AML-193 (cell line): ENCODE results near the gene PCSK5.
"Not testable (repeated sequence)": the region's sequence is repeated elsewhere in the genome, so short reads cannot be mapped to it uniquely, and the experiment has no call there.

Source experiments
- DNase-seq, 2 experiments: peaks; one replicate each; lab custom pipeline; 2025; lab: John Stamatoyannopoulos, UW

The PCSK5 gene

DNA sequence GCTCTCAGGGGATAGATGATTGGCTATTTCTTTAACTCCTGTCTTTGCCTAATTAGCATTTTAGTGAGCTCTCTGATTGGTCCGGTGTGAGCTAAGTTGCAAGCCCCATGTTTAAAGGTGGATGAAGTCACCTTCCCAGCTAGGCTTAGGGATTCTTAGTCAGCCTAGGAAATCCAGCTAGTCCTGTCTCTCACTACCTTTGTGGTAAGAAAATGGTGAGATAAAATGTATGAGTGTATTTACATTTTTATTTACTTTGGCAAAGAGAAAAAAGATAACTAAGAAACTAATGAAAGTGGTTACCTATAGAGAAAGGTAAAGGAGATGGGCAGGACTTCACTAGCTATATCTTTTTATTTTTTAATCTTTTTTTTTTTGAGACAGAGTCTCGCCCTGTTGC lies 357.0 kb downstream of the PCSK5 start:
- no peak for DNase-seq

DNA sequence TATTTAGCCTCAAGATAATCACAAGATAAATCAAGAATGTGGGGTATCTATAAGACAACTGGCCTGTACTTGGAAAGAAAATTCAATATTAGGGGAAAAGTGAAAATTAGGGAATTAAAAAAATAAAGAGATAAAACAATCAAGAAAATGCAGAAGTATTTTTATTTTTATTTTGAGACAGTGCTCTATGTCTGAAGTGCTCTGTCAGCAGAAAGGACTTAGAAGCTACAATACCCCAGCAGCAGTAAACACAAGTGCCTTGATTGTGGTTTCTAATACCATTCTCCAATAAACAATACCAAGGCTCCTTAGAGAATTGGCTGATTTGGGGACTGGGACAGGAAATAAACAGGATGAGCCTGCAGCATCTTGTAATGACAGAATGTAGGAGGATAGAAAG lies 358.8 kb downstream of the PCSK5 start:
- no peak for DNase-seq

DNA sequence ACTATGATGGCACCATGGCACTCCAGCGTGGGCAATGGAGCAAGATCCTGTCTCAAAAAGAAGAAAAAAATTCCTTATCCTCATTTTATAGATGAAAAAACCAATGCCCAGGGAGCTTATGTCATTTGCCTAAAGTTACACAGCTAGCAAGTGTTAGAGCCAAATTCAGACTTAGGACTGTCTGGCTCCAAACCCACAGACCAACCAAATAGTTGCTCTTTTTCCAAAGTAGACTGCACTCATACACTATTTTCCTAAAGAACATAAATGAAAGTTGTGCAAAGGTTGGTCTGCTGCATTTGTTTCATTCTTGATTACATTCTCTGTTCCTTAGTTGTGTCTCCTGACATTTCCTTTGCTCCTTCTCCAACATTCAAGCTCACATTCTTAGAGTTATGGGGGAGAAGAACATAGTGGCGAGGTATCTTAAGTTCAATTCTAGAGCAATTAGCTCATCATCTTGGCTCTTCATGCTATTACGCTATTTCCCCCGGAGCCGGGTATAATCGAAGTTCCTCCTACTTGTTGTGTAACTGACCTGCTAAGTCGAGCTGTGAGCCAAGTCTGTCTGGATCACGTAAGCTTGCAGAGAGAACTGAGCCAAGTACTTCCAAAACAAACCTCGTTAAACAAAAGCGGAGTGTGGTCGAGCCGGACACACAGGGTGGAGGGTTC lies 365.4 kb downstream of the PCSK5 start:
- peak; percentile 32 to 47 for DNase-seq

DNA sequence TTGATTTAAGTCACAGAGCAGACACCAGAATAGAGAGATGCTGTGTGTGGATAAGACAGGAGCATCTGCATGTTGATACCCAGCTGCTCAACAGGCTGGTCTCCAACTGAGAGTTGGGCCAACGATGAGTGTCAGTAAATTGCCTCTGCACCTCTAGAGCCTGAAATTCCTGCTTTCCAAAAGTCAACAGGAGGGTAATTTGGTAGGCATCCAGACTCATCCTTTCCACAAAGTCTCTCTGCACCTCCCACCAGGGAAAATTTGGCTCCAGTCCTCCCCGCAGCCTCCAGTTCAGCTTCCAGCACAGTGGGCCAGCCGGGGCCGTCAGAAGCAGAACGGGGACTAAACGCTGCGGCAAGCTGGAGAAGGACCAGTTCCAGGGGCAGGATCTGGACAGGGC lies 366.8 kb downstream of the PCSK5 start:
- DNase-seq, result no peak

DNA sequence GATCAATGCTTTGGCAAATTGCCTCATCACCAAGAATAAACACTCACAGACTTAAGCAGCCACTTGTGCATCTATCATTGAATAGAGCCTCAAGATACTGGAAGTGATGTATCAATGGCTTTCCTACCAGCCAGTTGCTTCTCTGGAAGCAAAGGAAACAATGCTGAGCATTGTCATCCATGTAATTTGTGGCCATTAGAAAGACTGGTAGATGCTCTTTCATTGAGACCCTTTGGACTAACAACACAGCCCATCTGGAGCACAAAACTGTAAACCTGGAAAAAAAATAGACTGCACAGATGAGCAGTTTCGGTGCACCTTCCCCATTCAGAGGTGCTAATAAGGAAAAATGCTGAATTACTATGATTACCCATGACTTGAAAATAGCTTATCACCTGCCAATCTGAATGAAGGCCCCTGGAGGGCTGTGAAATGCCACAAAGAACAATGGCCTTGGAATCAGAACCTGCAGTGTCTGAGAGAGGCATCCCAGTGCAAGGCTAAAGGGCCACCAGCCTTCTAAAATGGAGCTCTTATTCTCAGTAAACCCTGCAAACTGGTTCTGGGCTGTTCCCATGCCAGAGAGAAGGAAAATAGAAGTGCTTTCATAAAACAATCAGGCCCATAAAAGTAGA lies 376.3 kb downstream of the PCSK5 start:
- no peak for DNase-seq

DNA sequence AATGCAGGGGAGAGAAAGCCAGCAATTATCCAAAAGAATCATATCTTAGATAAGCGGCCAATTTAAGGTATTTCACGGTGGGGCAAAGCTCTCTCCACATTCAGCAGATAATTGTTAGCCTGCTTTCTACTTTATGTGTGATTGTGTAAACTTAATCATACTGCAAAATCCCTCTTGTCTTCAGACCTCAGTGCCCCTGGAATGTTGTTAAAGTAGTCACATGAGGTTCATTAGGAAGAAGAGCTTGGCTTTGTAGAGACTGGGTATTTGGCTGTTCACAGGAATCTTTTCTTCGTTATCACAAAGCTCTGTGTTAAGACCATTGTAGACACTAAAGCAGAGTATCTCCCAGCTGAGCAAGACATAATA lies 376.8 kb downstream of the PCSK5 start:
- DNase-seq, result no peak

DNA sequence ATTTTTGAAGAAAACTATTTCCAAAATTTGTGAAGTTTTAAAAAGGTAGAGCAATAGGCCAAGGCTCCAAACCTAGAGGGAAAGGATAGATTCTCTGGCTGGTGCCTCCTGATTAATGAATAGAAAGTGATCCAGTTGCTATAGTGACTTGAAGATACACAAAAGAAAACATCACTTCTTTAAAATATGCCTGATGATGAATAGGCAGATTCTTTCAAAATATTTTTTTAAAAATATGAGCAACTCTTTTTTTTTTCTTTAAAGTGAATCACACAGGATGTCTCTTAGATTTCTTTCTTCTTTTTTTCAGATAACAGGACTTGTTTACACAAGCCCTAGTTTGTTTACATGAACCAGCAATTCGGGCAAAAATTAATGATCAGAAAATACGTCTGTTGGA lies 379.3 kb downstream of the PCSK5 start:
- no peak for DNase-seq

DNA sequence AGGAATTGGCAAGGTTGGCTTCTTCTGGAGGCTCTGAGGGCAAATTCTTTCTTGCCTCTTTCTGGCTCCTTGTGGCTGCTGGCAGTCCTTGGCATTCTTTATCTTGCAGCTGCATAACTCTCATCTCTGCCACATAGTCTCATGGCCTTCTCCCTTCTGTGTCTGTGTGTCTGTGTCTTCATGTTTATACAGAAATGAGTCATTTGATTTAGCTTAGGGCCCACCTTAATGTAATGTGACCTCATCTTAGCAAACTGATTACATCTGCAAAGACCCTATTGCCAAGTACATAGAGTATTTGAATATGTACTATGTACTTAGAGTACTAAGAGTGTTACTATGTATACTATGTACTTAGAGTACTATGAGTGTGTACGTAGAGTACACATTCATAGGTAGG lies 381.3 kb downstream of the PCSK5 start:
- DNase-seq, result no peak

DNA sequence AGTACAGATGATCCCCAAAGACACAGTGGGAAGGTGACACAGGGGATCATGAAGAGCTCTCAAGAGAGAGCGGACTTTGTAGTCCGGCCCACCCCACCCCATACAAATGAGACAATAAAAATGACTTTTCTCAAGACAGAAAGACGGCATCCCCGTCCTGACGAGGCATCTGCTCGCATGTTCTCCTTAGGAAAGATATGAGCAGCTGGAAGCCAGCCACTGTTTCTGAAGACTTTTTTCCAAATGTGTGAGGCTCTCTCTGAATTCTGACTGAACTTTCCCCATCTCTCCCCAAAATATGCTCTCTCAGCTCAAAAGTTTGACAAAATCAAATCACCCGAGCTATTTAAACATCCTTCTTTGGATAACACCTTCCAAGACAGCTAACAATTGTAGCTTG lies 398.6 kb downstream of the PCSK5 start:
- no peak for DNase-seq

DNA sequence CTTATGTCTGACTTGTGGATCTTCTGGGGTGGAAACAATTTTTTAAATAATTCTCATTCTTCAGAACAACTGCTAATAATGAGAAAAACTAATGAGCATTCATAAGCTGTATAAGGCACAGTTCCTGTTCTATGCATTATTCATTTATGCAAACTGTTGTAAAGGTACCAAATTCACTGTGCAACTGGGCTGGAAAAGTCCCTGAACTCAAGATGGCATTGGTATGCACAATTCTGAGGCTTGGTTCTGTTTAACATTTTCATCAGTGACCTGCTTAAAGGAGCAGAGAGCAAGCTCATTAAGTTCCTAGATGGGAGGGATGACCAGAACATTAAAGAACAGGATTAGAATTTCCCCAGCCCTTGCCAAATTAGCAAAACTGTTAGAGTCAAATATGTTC lies 399.2 kb downstream of the PCSK5 start:
- no peak for DNase-seq

DNA sequence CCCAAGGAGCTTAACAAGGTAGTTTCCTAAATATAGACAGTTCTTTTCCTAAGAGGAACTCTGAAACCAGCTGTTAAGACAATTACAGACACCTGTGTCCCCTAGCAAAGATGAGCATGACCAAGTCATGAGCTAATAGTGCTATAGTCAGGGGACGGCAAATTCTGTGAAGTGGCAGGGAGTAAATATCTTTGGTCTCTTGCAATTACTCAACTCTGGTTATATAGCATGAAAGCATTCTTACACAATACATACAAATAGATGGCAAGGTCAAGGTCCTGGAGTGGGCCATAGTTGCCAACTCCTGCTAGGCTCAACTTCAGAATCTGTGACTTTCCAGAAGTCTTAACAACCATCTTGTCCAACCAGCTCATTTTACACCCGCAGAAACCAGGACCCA lies 400.1 kb downstream of the PCSK5 start:
- DNase-seq, result peak; percentile 9 to 13

DNA sequence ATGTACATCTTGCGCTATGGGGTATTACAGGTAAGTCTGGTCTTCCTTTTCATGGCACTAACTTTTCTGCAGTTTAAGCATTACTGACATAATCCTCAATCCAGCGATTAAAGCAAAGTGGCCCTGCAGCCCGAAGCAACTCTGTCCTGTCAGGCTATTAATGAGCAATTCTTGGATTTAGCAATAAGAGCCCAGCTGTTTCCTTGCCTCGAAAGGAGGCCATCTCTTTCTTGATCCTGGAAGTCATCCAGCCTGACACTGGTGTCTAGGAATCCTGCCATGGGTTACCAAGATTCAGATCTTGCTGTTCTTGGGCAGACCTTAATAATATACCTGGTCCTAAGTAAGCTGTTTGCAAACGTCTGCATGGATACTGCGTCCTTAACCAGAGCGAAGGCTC lies 401.8 kb downstream of the PCSK5 start:
- no peak for DNase-seq

DNA sequence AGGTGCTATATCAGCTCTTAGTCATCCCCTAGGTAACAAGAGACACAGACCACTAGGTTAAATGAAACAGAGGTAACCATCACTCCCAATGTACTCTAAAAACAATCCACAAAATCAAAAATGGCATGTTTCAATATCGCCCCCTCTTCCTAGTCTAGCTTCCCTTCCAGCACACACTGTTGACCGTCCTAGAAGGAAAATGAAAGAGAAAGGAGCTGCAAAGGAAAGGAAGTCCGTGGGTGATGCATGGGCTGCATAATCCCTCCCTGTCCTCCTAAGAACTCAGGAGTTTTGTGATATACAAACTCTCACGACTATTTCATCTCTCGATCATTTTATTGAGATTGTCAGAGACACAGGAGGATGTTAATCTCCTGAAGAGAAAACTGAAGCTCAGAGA lies 402.2 kb downstream of the PCSK5 start:
- no peak for DNase-seq

DNA sequence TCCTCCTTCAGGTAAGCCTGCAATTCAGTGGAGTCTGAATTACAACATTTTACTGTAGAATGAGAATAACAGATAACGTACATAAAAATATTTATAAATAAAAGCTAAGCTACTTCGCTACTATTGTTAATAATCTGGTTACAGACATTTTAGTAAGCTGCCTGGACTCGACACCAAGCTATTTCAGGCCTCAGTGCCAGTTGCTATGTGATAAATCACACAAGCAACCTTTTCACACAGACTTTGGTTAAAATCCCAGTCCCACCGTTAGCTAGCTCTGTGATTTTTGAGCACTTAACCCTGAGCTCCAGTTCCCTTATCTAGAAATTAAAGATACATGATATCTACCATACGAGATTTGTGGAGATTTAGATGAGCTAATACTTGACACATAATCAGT lies 403.8 kb downstream of the PCSK5 start:
- DNase-seq, result no peak

DNA sequence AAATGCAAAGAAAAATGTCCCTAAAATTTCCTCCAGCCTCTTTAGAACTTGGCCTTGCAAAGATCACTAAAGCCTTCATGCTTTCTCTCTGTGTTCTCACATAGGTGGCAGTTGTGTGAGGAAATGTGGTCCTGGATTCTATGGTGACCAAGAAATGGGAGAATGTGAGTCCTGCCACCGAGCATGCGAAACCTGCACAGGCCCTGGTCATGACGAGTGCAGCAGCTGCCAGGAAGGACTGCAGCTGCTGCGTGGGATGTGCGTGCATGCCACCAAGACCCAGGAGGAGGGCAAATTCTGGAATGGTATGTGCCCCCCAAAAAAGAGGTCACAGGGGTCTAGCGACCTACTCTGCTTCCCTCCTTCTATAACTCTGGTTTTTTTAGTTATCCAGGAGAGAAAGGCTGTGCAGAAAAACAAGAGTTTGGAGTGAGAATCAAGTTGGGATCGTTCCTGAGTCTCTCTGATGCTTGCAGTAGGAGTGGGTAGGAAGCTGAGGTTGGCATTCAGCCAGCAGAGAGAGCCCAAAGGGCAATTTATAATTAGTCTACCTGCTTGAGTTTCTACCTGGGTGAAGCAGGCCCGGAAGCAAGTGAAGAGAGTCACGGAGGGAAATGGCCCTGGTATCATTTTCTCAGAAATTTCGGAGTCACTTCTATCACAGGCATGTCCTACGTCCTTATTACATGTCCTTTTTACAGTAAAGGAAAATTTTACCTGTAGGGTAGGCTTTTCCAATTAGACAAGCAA lies 406.3 kb downstream of the PCSK5 start:
- DNase-seq, result no peak

DNA sequence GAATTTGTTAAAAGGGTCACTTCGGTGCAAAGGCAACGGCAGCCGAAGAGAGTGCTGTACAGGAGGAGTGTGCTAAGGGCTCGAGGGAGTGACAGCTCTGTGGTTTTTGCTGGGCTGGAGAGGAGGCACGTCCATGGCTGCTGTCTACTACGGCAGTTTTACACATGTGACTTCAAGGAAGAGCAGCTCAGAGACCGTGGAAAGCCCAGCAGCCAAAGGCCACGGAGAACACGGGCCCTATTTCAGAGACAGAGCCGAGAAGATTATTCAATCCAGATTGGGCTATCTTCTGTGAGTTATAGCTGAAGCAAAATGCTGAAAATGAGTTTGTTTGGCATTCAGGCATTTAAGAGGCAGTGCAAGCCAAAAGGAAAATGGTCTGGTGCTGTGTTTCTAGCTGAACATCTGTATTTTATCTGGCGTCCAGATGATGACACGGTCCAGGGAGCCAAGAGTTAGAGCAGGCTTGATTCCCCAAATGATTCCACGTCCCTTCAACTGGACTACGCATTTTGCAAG lies 407.3 kb downstream of the PCSK5 start:
- DNase-seq, result no peak

DNA sequence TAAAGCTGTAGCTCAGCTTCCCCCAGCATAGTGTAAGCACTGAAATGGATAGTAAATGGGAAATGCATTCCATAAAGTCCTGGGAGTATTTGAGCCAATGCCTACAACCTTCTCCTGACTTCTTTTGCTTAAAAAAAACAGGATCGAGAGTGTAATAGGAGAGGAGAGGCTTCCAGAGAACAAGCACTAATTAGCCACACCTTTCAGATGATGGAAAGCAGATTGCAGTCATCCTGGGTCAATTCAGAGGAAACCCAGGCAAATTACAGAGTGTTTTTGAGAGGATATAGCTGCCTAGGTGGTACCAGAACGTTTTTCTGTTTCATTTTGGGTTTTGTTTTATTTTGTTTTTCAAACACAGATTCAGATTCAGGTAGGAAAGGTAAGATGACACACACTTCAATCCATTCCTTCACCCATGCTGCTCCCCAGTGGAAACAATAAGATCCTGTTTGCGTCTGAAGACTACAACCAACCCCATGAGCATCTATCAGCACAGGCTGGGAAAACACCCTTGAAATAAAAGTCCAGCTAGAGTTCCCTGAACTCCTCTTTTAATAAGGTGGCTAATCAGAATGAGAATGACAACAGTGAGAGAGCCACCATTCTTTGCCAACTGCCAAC lies 408.2 kb downstream of the PCSK5 start:
- no peak for DNase-seq

DNA sequence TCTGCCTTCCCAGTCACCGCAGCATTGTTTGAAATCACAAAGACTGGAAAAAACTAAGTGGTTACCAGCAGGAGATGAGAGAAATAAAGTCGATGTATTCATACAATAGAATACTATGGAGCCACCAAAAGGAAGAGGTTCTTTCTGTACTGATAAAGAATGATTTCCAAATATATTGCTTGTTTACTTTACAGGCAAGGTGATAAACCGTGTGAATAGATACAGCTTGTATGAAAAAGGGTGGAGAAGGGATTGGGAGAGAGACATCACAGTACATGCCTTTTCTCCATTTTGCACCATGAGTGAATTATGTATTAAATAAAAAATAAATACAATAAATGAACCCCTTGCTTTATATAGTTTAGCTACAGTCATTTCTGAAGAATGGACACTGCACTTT lies 412.1 kb downstream of the PCSK5 start:
- DNase-seq, result no peak

DNA sequence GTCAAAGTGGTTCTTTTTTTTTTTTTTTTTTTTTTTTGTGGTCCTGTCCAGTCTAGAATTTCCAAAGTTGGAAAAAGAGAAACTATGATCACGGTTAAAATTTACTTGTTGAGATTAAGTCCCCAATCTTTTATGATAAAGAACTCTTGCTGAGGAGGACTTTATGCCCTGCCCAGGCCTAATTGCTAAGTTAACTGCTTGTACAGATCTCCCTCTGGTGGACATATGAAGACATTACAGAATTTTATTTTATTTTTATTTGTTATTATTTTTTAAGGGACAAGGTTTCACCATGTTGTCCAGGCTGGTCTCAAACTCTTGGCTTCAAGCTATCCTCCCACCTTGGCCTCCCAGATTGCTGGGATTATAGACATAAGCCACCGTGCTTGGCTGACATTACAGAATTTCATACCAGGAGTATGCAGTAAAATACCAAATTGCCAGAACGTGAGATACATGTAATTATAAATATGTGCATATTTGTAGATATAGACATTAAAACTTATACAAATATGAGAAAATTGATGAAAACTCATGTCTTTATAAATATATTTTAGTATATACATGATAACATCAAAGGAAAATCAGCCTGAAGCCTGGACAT lies 412.6 kb downstream of the PCSK5 start:
- DNase-seq, result peak; percentile 66 to 67

DNA sequence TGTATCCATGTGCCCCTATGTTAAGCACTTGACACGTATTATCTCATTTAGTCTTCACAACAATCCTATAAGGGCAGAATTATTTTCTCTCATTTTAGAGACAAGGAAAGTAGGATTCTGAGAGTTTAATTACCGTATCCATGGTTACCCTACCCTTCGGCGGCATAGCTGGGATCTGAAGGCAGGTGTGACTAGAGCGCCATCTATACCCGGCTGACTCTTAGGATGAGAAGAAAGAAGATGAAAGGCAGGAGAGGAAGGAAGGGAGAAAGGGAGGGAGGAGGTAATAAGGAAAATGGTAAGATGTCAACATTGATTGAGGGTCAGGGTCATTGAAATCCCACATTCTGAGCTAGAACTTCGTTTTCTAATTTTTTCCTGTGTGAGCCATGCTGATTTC lies 416.6 kb downstream of the PCSK5 start:
- not testable (repeated sequence) for DNase-seq

DNA sequence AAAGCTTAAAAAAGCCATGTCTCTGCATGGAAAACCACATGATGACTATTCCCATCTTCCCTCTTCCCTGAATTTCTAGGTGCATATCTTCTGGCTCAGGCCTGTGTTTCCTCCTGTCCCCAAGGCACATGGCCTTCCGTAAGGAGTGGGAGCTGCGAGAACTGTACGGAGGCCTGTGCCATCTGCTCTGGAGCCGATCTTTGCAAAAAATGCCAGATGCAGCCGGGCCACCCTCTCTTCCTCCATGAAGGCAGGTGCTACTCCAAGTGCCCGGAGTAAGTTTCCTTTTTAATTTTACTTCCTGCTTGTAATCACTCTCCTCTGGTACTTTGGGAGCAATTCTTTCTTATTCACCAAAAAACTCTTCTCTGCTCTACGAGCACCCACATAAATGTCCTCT lies 420.1 kb downstream of the PCSK5 start:
- no peak for DNase-seq

DNA sequence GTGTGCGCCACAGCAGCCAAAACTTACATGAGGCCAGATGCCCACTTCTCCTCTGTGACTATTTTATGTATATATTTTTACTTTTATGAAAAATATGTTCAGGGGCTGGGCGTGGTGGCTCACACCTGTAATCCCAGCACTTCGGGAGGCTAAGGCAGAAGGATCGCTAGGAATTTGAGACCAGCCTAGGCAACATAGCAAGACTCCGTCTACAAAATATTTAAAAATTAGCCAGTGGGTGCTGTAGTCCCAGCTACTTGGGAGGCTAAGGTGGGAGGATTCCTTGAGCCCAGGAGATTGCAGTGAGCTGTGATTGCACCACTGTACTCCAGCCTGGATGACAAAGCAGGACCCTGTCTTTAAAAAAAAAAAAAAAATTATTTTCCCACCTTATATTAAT lies 420.5 kb downstream of the PCSK5 start:
- no peak for DNase-seq
